HG03575 (cell line): ENCODE results near the gene SOWAHA.

Experiments used
- ATAC-seq: cut with Tn5 transposase; IDR thresholded peaks from one replicate; pipeline ENCODE4 v1.9.1; 2021; ENCODE audit not compliant: unreplicated experiment, insufficient number of reproducible peaks, low FRiP score; ENCODE audit errors: extremely low read depth

SOWAHA gene

GRCh38 chr5:132822650-132823480 is 9.8 kb downstream of the SOWAHA start:
- no peak for ATAC-seq

- ATAC-seq = no peak
These were observed 10.5 kb downstream of the SOWAHA start for GRCh38 chr5:132823481-132824050.

GRCh38 chr5:132824426-132824825 is 11.3 kb downstream of the SOWAHA start:
- ATAC-seq = no peak

GRCh38 chr5:132825033-132825833 is 12.1 kb downstream of the SOWAHA start:
- ATAC-seq = no peak

GRCh38 chr5:132825834-132826391 is 12.8 kb downstream of the SOWAHA start:
- no peak for ATAC-seq

- ATAC-seq = no peak
These were observed 13.5 kb downstream of the SOWAHA start for GRCh38 chr5:132826424-132827082.

GRCh38 chr5:132827943-132828673 is 15.0 kb downstream of the SOWAHA start:
- no peak for ATAC-seq

- ATAC-seq = no peak
These were observed 15.9 kb downstream of the SOWAHA start for GRCh38 chr5:132828846-132829494.

- ATAC-seq = no peak
These were observed 16.8 kb downstream of the SOWAHA start for GRCh38 chr5:132829742-132830435.

GRCh38 chr5:132830436-132831094 is 17.5 kb downstream of the SOWAHA start, which contains the start of gene SHROOM1:
SHROOM1 (minus strand) TSS chr5:132830647; CDS start chr5:132826140, 4,507 bp downstream.
- ATAC-seq = no peak

- no peak for ATAC-seq
These were observed 18.2 kb downstream of the SOWAHA start for GRCh38 chr5:132831095-132831860.

- no peak for ATAC-seq
These were observed 19.5 kb downstream of the SOWAHA start for GRCh38 chr5:132832612-132833011.

- ATAC-seq = no peak
These were observed 21.0 kb downstream of the SOWAHA start for GRCh38 chr5:132834057-132834456.

- ATAC-seq = no peak
These were observed 23.8 kb downstream of the SOWAHA start for GRCh38 chr5:132836852-132837251.

- ATAC-seq = no peak
These were observed 24.8 kb downstream of the SOWAHA start for GRCh38 chr5:132837868-132838267.
